IPS-18a (cell line): ENCODE data around the gene ATP5PF.

Source experiments
- H3K27ac ChIP-seq: one replicate; pipeline ENCODE4 v1.5.1; 2013; ENCODE audit warnings: low read length
- H3K27me3 ChIP-seq: one replicate; pipeline ENCODE4 v1.6.1; 2013; ENCODE audit warnings: mild to moderate bottlenecking, low read length; ENCODE audit not compliant: control insufficient read depth, insufficient read depth
- H3K36me3 ChIP-seq: one replicate; pipeline ENCODE4 v1.6.1; 2013; ENCODE audit warnings: low read depth, low read length; ENCODE audit not compliant: control insufficient read depth
- H3K4me1 ChIP-seq: one replicate; pipeline ENCODE4 v1.6.1; 2013; ENCODE audit warnings: low read depth, low read length; ENCODE audit not compliant: control insufficient read depth
- H3K4me3 ChIP-seq: one replicate; pipeline ENCODE4 v1.5.1; 2013; ENCODE audit warnings: low read length
- H3K9ac ChIP-seq: one replicate; pipeline ENCODE4 v1.6.1; 2013; ENCODE audit warnings: mild to moderate bottlenecking, low read length, moderate library complexity
- H3K9me3 ChIP-seq: one replicate; pipeline ENCODE4 v1.6.1; 2013; ENCODE audit warnings: low read depth, low read length; ENCODE audit not compliant: control insufficient read depth

Gene ATP5PF

DNA sequence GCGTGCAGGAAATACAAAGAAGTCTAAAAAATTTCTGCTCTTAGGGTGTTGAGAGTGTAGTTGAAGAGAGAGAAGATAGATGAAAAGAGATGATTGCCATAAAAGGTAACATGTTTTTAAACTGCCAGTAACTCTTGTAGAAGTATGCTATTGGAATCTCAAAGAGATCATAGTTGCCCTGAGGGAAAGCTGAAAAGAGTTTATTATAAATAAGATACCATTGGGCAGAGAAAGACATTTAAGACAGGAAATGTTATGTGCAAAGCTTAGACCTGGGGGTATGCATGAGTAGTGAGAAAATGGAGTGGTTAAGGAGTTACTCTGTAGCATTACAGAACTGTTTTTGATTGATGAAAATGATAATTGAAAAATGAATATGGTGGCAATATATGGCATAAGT lies 17.7 kb upstream of the ATP5PF start:
- Histone ChIP-seq H3K36me3 (peaks cover 30% of the 10 kb centered on the region), H3K9ac (no peak overlapping the region)

DNA sequence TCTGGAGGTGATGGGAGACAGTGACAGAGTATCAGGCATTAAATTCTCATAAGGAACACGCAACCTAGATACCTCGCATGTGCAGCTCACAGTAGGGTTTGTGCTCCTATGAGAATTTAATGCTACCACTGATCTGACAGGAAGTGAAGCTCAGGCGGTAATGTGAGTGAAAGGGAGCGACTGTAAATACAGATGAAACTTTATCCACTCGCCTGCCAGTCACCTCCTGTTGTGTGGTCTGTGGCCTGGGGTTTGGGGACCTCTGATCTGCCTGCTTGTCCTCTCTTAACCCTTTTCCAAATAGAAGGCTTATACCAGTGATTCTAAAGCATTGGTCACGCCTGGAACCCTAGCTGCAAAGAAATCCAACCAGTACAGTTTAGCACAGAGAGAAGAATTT lies 15.4 kb upstream of the ATP5PF start:
- Histone ChIP-seq H3K4me1 (no peaks in the 10 kb centered on the region), H3K27ac (no peak overlapping the region), H3K9ac (no peak overlapping the region), H3K27me3 (no peaks in the 10 kb centered on the region), H3K36me3 (peaks cover 37% of the 10 kb centered on the region), H3K4me3 (no peak overlapping the region), H3K9me3 (no peaks in the 10 kb centered on the region)

More for the DNA sequence above, 17.7 kb upstream of the ATP5PF start:
- H3K4me3 ChIP-seq = no peak overlapping the region
- no peaks in the 10 kb centered on the region for H3K27me3 ChIP-seq
- no peak overlapping the region for H3K27ac ChIP-seq
- no peaks in the 10 kb centered on the region for H3K4me1 ChIP-seq
- H3K9me3 ChIP-seq = no peaks in the 10 kb centered on the region

DNA sequence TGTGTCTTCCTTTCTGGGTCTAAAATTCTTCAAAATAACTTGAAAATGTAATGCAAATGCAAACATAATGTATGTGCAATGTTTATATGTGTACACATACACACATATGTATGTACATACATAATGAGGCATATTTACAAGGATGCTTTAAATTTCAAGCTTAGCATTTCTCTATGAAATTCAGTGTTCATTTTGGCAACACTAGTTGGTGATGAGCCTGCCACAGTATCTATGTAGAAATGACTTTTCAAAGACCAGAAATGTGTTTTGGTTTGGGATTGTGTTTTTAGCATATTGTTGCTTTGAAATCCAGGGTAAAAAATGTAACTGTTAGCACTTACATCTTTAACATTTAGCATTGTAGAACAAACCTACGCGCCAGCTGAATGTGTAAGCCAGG lies 10.2 kb upstream of the ATP5PF start:
- no peaks in the 10 kb centered on the region for H3K27me3 ChIP-seq
- no peak overlapping the region for H3K27ac ChIP-seq
- H3K4me3 ChIP-seq = no peak overlapping the region
- H3K9me3 ChIP-seq = no peaks in the 10 kb centered on the region
- H3K36me3 ChIP-seq = peaks cover 16% of the 10 kb centered on the region
- no peaks in the 10 kb centered on the region for H3K4me1 ChIP-seq
- no peak overlapping the region for H3K9ac ChIP-seq

DNA sequence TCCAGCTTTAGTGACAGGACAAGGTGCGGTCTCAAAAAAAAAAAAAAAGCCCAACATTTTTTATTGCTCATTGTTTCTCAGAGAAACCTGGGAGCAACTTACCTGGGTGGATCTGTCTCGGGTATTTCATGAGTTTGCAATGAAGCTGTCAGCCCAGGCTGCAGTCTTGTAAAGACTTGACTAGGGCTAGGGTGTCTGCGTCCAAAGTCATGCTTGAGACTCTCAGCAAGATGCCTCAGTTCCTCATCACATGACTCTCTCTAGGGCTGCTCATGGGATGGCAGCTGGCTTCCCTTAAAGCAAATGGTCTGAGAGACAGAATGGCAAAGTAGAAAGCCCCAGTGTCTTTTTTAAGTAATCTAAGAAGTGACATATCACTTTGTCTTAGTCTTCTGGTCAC lies 8.2 kb upstream of the ATP5PF start:
- Histone ChIP-seq H3K36me3 (peaks cover 9% of the 10 kb centered on the region), H3K9me3 (no peaks in the 10 kb centered on the region), H3K4me1 (no peaks in the 10 kb centered on the region), H3K27me3 (no peaks in the 10 kb centered on the region), H3K27ac (no peak overlapping the region), H3K9ac (no peak overlapping the region), H3K4me3 (no peak overlapping the region)

DNA sequence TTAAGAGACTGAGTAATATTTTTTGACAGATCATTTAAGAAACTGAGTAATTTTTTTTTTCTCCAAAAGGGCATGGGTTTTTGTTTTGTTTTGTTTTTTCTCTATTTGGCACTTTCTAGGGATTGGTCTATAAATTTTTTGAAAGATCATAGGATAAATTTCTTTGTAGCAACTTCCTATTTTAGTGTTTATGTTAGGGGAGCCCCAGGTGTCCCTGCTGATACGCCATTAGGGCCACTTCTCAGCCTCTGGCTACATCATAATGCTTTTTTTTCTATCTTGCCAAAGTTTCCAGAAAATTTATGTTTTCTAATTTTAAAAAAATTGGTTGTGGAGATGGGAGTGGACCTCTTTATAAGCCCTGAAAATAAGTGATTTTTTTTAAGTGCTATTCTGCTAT lies 2.7 kb upstream of the ATP5PF start:
- Histone ChIP-seq H3K4me3 (no peak overlapping the region), H3K4me1 (peaks cover 12% of the 10 kb centered on the region), H3K27ac (no peak overlapping the region), H3K27me3 (no peaks in the 10 kb centered on the region), H3K9ac (no peak overlapping the region), H3K36me3 (no peaks in the 10 kb centered on the region), H3K9me3 (no peaks in the 10 kb centered on the region)

DNA sequence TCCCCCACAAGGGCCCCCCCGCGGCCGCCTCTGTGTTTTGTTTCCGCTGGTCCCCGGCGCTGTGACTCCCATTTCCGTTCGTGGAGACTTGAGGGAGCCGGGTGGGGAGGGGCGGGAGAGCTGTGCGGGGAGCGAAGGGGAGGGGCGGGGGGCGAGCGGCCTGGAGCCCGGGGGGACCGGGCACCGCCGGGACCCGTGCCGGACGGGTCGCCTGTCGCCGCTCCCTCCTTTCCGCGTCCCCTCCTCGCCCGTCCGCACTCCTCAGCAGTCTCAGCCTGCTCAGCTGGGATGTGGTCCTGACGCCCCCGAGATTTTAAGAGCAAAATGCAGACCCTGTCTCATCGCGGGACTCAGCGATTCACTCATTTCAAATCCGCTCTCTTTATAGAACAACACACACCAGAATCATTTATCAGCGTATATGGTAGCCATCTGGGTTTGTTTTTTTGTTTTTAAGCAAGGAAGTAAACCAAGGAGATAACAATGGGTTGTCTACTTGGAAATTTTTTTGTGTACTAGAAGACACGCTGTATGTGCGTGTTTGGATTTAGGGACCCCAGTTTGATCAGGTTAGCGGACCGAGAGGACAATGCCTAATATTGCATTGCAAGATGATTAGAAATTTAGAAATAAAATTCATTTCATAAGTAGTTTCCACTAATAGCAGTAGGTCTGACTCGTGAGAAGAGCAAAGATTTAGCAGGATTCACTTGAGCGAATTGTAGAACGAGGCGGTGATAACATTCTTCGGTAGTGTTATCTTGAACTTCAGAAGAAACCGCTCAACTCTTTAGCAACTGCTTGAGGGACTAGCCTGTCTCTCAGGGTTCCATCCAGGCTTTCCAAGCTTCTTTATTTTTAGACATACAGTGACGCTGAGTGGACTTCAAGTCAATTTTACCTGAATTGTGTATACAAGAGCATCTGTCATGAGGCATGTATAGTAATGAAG lies 1.2 kb upstream of the ATP5PF start:
- no peaks in the 10 kb centered on the region for H3K9me3 ChIP-seq
- H3K4me3 ChIP-seq = peak overlapping the region; percentile 81
- H3K9ac ChIP-seq = peak overlapping the region; percentile 93
- no peaks in the 10 kb centered on the region for H3K36me3 ChIP-seq
- peaks cover 12% of the 10 kb centered on the region for H3K4me1 ChIP-seq
- no peaks in the 10 kb centered on the region for H3K27me3 ChIP-seq
- peak overlapping the region; percentile 67 for H3K27ac ChIP-seq

DNA sequence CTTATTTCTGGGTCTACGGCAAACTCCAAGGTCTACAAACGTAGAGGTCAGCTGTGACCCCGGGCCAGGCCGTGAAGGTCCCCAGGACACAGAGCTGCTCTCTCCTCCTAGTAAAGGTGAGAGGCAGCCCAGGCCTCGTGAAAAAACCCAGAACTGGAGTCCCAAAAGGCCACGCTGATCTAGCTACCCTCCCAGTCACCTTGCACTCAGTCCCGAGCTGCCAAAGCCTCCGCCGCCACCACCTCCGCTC lies 125 bp downstream of the ATP5PF start:
- Histone ChIP-seq H3K4me3 (peak overlapping the region; percentile 81), H3K36me3 (peaks cover 1% of the 10 kb centered on the region), H3K9ac (peak overlapping the region; percentile 93), H3K27me3 (no peaks in the 10 kb centered on the region), H3K4me1 (peaks cover 12% of the 10 kb centered on the region), H3K27ac (no peak overlapping the region), H3K9me3 (no peaks in the 10 kb centered on the region)

DNA sequence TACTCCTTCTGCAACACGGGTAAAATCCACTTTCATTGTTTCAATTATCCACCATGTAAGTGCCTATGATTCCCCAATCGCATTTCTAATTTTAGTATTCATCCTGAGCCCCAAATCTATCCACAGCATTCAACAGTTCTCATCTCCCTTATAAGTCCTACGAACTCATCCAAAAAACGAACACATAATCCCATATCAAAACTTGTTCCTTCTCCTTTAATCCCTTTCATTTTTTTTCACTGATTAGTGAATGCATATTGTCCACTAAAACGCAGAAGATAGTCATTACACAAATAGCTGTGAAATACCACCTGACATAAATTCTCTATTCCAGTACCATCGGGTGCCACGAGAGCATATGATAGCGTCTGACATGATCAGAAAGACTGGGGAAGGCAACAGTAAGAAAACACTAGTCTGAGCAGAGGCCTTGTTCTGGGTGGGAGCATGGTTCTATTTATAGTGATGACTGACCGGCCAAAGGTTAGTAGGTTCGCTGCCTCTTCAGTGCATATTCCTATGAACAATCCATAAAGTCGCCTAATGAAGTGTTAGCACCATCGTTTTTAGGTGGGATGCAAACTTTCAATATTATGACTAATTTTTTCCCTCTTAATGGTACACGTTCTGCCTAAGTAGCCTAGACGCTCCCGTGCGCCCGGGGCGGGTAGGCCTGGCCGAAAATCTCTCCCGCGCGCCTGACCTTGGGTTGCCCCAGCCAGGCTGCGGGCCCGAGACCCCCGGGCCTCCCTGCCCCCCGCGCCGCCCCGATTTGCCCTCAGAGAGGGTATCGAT lies 648 bp downstream of the ATP5PF start:
- Histone ChIP-seq H3K9me3 (no peaks in the 10 kb centered on the region), H3K4me1 (peaks cover 12% of the 10 kb centered on the region), H3K36me3 (peaks cover 7% of the 10 kb centered on the region), H3K27ac (no peak overlapping the region), H3K9ac (peak overlapping the region; percentile 93), H3K27me3 (no peaks in the 10 kb centered on the region), H3K4me3 (peak overlapping the region; percentile 81)

DNA sequence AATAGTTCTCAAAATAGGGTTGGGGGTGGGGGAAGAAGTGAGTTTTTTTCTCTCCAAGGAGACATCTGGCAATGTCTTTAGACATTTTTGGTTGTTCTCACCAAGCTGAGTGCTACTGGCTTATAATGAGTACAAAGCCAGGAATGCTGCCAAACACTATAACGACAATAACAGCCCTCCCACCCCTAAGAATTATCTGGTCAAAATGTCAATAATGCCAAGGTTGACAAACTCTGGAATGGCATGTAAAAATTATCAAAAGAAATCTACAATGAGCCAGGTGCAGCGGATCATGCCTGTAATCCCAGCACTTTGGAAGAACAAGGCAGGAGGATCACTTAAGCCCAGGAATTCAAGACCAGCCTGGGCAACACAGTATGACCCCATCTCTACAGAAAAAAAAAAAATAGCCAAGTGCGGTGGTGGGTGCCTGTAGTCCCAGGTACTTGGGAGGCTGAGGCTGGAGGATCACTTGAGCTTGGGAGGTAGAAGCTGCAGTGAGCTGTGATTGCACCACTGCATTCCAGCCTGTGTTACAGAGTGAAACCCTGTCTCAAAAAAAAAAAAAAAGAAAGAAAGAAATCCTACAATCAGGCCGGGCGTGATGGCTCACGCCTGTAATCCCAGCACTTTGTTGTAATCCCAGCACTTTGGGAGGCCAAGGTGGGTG lies 2.5 kb downstream of the ATP5PF start:
- Histone ChIP-seq H3K36me3 (peaks cover 25% of the 10 kb centered on the region), H3K9ac (no peak overlapping the region), H3K4me3 (no peak overlapping the region), H3K9me3 (no peaks in the 10 kb centered on the region), H3K4me1 (peaks cover 12% of the 10 kb centered on the region), H3K27ac (no peak overlapping the region), H3K27me3 (no peaks in the 10 kb centered on the region)

DNA sequence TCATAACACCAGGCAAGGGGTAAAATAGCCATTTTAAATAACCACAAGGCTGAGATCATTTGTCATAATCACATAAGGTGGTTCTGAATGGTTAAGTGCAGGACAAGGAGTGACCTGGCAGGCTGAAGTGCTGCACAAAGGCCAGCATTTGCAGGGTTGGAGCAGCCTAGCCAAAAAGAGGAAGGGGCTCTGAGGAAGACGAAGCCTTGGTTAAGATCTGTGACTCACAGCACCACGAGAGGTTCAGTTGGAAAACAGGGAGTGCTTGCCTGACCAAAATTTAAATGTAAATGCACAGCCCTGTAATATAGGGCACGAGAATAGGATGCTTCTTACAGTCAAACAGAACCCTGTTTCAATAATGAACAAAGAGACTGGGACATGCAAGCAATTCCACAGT lies 12.1 kb downstream of the ATP5PF start:
- Histone ChIP-seq H3K27ac (no peak overlapping the region), H3K4me3 (no peak overlapping the region), H3K36me3 (peaks cover 45% of the 10 kb centered on the region), H3K9me3 (no peaks in the 10 kb centered on the region), H3K27me3 (no peaks in the 10 kb centered on the region), H3K4me1 (peaks cover 2% of the 10 kb centered on the region), H3K9ac (no peak overlapping the region)

DNA sequence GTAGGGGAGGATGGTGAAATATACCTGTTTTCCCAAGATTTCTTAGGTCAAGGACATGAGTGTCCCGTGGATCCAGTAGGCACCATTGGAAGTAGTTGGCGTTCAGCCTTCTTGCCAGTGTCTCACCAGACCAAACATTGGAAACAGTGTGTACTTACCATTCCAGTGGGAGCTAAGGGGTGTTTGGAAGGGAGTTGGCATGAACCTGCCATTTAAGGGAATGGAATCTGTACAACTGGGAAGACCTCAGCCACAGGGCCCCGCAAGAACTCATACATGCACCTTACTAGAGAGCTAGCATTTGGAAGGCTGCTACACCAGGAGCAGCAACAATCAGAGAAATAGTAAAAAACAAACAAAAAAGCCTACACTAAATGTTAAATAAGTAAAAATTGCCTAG lies 12.7 kb downstream of the ATP5PF start:
- H3K4me3 ChIP-seq = no peak overlapping the region
- no peaks in the 10 kb centered on the region for H3K9me3 ChIP-seq
- H3K27ac ChIP-seq = no peak overlapping the region
- H3K36me3 ChIP-seq = peaks cover 38% of the 10 kb centered on the region
- peaks cover 3% of the 10 kb centered on the region for H3K4me1 ChIP-seq
- H3K9ac ChIP-seq = no peak overlapping the region
- H3K27me3 ChIP-seq = no peaks in the 10 kb centered on the region
